ENCODE data around the gene BRINP2. TPM values are rescaled to one million over a fixed set of nuclear protein-coding genes. Genes with fewer than 3 reads are reported as not detected.

Gene BRINP2
- total RNA-seq, 1 experiment from 2014 or later, result 19.0 TPM

Other genes with a start within 250 kb of the BRINP2 start
- gene ASTN1, start 6.2 kb upstream of the BRINP2 start, total RNA-seq (2014; rRNA removed; shearing (Covaris generic); ENCODE audit: low replicate concordance), result 3.6 and 4.1 TPM in 2 replicates